Stimulated activated CD4-positive, alpha-beta T cell treated with anti-CD3 and anti-CD28 coated beads, Interleukin-1b, Interleukin-23, amount 100 ng/mL, for 4 hours (primary cell): ENCODE data around the gene ACVR1B.
A peak's percentile ranks its signal among the peaks of the same experiment; 100 is the strongest.

Experiments
- DNase-seq, 2 donors: peaks; one replicate each; pipeline ENCODE4 v3.0.0-alpha.2; 2020; ENCODE audit warnings: low read depth in 2 of 2

ACVR1B gene

DNA sequence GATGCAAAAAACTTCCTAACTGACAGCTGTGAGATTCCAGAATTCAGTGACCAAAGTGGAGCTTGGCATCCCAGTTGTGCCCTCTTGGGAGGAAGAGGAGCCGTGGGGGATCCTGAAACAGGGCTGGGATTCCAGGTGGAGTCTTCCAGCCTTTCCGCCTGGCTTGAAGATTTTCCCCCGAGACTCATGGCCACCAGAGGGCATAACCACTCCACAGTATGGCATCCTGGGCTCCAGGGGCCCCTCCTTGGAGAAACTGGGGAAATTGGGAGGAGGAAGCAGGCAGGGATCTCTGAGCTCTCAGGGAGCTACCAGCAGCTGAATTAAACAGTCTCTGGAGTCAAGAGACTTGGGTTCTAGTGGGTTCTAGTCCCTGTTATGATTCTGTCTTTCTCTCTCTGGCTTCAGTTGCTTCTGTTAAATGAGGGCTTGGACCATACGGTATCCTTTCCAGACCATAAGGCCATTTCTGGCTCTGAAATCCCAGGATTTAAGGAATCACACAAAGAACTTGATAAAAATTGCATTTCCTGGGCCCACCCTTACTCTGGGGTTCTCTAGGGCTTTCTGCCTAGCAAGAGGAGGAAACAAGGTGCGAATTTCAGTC lies 52.6 kb downstream of the ACVR1B start:
- no peak for DNase-seq

- no peak for DNase-seq
These were observed 53.9 kb downstream of the ACVR1B start for GRCh38 chr12:52005218-52005902.

- DNase-seq: no peak
These were observed 54.6 kb downstream of the ACVR1B start for GRCh38 chr12:52005903-52006703.

DNA sequence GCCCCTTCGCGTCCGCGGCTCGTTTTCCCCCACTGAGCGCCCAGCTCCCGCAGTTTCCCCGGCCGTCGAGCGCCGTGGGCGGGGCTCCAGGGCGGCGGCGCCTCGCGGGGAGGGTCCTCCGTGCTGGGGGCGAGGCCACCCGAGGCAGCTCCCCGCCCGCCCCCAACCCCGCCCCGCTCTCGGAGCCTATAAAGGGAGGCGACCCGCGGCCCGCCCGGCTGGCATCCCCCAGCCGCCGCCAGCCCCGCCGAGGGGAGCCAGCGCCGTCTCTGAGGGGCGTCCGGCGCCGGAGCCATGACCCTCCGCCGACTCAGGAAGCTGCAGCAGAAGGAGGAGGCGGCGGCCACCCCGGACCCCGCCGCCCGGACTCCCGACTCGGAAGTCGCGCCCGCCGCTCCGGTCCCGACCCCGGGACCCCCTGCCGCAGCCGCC lies 55.2 kb downstream of the ACVR1B start, which contains the start of gene TAMALIN:
TAMALIN (plus strand) TSS at position 221 of the 432 bp plus-strand sequence; CDS start at position 295, 74 bp downstream.
- peak; percentile 78 for DNase-seq

- DNase-seq: peak; percentile 40 to 51
These were observed 55.8 kb downstream of the ACVR1B start for GRCh38 chr12:52007158-52007921.

DNA sequence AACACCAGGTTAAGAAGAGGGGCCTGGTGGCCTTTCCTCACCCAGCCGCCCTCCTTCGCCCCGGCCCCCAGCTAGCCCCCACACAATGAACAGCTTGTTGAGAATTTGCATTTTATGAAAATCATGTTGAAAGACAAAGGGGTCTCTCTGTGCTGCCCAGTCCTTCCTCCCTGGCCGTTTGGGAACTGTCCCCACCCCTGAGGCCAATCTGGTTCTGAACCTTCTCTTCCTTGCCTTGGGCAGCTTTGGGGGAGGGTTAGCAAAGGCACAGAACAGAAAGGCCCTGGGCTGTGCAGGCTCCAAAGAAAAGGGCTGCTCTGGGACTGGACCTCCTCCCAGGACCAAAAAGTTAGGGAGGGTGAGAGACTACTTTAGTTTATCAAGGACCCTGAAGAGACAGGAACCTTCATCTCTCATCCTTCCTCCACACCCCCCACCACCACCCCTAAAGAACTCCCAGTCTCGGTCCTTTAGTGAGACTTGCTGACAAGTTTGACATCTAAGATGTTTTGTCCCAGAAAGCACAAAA lies 56.5 kb downstream of the ACVR1B start:
- DNase-seq: no peak

DNA sequence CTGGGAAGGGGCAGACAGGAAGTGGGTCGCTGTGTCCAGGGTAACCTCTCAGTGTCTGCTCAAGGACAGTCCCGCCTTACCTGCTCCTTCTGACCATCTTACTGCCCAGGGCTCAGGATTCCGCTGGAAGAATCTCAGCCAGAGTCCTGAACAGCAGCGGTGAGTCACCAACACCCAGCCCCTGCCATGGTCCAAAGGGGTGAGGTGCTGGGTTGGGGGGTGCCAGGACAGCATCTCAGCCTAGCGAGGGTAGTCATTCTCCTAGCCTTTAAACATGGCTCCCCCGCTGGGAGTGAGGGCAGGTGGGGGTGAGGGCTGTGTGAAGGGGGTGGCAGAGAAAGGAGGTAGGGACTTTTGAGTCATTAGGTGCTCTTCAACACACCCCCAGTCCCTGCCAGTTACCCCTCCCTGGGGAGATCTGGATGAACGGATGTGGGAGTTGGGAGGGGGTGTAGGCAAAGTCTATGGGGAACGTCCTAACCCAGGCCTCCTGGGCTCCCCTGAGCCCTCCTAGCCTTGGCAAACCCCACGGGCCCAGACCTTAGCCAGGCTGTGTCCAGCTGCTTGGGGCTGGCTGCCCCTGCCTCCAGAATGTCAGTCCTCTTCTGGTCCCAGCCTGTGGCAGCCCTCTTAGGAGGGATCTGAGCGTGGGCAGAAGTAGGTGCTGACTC lies 57.7 kb downstream of the ACVR1B start:
- no peak for DNase-seq

DNA sequence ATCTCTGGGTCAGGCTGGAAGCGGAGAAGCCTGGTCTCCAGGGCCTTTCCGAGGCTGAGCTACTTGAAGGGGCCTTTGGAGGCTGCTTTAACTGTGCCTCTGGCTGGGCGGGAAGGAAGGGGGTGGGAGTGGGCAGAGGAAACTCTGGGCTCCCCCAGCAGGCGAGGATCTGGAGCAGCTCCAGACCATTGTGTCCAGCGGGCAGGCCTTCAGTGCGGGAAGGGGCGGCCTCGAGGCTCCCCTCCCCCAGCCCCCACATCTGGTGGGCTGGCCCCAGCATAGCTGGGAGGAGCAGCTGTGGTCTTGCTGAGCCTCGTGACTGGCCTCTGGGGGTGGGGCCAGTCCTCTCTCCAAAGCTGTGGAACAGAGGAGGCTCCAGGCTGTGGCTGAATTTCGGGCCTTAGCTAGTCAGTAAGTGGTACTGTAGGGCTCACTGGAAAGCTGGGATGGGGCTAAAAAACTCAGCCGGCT lies 58.7 kb downstream of the ACVR1B start:
- DNase-seq: no peak

DNA sequence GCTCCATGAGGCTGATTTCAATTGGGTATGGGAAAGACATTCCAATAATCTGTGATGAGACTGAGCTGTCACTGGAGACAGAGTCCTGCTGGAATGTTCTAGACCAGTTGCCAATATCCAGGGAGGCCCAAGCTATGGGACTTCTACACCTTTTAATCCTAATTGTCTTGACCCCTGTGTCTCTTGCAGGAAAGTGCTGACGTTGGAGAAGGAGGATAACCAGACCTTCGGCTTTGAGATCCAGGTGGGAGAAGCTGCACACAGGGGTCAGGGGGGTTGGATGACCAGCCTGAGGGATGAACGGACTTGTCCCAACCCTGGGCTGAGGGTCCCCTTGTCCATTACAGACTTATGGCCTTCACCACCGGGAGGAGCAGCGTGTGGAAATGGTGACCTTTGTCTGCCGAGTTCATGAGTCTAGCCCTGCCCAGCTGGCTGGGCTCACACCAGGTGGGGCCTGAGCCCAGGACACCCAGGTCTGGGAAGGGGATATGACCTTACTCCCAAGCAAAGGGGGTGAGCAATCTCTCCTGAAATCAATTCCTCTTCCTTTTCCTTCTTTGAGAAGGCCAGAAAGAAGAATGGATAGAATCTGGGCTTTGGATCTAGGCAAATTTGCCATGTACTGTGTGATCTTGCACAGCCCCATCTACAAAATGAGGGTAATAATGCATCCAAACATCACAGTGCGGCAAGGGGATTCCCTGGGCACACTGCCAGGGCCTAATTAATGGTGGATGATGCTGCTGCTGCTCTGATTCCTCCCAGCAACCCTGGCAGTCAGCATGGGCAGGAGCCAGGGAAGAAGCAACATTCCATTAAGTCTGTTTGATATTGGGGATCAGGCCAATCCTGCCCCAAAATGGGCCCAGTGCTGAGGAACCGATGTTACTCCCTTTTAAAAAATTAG lies 59.4 kb downstream of the ACVR1B start:
- DNase-seq: no peak

DNA sequence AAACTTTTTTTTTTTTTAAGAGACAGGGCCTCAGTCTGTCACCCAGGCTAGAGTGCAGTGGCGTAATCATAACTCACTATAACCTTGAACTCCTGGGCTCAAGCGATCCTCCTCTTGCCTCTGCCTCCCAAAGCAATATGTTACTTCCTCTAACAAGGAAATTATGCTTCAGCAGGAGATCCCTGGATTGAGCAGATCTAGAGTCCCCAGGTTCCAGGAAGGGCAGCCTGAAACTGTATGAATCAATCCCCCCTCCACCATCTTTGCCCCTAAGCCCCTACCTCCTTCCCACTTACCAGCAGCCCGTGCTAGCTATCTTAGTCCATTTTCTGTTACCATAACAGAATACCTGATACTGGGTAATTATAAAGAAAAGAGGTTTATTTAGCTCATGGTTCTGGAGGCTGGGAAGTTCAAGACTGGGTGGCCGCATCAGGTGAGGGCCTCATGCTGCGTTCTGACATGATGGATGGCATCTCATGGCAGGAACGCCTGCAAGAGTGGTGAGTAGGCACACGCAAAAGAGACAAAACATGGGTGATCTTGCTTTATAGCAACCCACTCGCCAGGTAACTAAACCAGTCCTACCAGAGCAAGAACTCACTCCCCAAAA lies 60.2 kb downstream of the ACVR1B start:
- no peak for DNase-seq

DNA sequence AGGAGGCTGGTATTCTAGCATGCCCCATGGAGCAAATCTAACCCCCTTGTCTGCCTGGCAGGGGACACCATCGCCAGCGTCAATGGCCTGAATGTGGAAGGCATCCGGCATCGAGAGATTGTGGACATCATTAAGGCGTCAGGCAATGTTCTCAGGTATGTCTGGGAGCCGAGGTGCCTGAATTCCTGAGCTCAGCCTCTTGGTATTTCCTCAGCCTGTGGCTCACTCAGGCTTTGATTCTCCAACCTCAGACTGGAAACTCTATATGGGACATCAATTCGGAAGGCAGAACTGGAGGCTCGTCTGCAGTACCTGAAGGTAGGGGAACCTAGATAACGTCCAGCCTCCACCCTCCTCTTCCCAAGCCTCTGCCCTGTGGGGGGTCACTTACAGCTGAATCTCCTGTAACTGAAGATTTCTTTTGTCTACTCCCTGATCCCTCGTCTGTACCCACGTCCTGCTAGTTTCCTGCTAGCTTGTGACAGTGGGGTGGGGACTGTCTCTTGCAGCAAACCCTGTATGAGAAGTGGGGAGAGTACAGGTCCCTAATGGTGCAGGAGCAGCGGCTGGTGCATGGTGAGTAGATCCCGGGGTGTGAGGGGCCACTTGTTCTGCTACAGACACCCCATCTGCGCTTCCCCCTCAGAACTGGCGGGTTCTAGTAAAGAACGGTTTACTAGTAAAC lies 62.3 kb downstream of the ACVR1B start:
- DNase-seq: no peak

GRCh38 chr12:52014567-52015530 lies 63.4 kb downstream of the ACVR1B start:
- DNase-seq: no peak

GRCh38 chr12:52015532-52016041 lies 64.1 kb downstream of the ACVR1B start:
- DNase-seq: no peak

DNA sequence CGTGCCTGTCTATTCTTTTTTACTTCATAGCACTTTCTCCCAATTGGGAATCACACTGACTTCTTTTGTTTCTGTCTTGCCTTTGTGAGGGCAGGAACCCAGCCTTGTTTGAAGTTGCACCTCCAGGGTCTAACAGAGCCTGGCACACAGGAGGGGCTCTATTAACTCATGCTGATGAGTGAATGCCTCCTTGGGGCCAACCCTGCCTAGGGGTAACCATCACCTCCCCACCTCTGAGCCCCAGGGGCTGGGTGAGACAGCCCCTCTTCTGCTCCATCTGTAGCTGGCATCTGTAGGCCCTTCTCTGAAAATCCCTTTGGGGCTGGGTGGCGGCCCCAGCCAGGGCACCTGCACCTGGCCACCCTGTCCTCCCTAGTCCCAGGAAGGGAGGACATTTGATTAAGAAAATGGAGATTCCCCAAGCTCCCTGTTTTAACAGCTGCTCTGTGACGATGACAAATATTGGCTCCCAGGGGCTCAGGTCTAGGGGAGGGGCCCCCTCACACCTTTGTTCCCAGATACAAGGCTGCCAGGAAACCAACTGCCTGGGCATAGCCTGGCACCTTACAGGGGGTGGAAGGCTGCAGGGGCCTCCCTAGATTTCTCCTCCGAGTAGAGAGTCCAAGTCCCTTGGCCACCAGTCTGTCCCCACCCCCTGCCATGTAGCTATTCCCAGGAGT lies 67.1 kb downstream of the ACVR1B start:
- no peak for DNase-seq

- DNase-seq: no peak
These were observed 67.7 kb downstream of the ACVR1B start for GRCh38 chr12:52019113-52019770.
